CD4-positive, alpha-beta T cell treated with Interleukin-4 for 1 hour (primary cell): ENCODE results near the gene CLDN7.
A peak's percentile ranks its signal among the peaks of the same experiment; 100 is the strongest.
"Not testable (repeated sequence)": the region's sequence is repeated elsewhere in the genome, so short reads cannot be mapped to it uniquely, and the experiment has no call there.

Experiments
- DNase-seq, 2 donors: peaks; one replicate each; pipeline ENCODE4 v3.0.0-alpha.2; 2020 to 2022

Gene CLDN7

DNA sequence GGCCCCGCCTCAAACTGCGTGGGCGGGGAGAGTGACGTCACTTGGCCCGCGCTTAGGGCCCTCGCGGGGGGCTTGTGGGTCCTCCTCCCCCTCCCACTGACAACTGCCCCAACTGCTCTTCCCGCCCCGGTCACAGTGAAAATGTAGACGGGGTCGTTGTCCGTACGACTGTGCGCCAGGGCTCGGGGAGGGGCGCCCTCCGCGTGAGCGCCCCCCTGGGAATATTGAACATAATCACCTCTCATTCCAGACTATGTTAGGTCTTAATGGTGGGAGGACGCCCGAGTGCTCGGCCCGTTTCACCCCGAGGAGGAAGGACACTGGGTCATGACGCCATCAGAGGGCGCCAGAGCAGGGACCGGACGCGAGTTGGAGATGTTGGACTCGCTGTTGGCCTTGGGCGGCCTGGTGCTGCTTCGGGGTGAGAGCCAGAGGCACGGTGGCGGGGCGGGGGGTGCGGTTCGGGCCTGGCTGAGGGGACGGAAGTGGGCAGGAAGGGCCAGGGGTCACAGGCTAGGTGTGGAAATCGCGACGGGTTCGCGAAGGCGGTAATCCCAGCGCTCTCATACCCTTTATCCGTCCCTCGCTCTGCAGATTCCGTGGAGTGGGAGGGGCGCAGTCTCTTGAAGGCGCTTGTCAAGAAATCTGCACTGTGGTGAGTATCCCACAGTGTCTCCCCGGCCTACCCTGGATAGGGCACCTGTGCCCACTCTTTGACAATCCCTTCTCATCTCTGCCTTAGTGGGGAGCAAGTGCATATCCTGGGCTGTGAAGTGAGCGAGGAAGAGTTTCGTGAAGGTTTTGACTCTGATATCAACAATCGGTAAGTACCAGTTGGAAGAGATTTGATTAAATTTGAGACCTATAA lies 9.9 kb downstream of the CLDN7 start, which contains the start of gene ELP5:
TSS of gene ELP5 (plus strand) at position 40 of the 868 bp plus-strand sequence. CDS start at position 376, 336 bp downstream.
- DNase-seq, result peak; percentile 90 to 92

- peak; percentile 99 to 100 for DNase-seq
Observed at GRCh38 chr17:7251661-7252175, 10.6 kb downstream of the CLDN7 start, which contains the start of gene CTDNEP1. Gene CTDNEP1, minus strand, starts transcription at chr17:7251734. Its CDS starts 438 bp downstream, at chr17:7251296.

- peak; percentile 66 to 75 for DNase-seq
Observed at GRCh38 chr17:7250695-7251627, 11.3 kb downstream of the CLDN7 start.

DNA sequence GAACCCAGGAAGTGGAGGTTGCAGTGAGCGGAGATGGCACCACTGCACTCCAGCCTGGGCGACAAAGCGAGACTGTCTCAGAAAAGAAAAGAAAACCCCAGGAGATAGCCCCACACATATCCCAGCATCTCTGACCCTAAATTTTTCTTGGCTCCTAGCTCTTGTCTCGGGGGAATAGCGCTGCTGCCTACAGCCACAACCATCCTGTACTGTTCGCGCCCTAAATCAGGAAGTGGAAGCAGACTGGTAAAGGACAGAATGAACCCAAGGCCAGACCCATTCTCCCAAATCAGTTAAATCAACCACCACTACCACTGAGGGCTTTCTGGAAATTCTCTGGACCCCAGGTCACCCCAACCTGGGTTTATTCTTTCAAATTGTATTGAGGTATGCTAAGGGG lies 12.4 kb downstream of the CLDN7 start:
- DNase-seq, result no peak

- no peak for DNase-seq
Observed at GRCh38 chr17:7249214-7249613, 13.1 kb downstream of the CLDN7 start.

DNA sequence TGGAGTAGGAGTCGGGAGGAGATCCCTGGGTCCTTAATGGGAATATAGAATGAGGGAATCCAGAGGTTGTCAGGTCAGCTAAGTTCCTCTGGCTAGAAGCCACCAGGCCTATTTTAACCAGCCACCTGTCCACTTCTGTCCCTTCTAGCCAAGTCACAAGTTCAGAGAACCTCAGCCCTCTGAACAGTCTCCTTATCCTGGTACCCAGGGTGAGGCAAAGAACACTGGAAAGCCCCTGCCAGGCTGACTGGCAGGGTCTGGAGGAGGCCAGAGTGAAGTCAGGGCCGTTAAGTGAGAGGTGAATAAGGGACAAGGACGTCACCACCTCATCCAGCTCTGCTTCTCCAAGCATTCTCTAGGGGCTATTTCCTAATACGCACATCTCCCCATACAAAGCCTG lies 13.5 kb downstream of the CLDN7 start:
- no peak for DNase-seq

DNA sequence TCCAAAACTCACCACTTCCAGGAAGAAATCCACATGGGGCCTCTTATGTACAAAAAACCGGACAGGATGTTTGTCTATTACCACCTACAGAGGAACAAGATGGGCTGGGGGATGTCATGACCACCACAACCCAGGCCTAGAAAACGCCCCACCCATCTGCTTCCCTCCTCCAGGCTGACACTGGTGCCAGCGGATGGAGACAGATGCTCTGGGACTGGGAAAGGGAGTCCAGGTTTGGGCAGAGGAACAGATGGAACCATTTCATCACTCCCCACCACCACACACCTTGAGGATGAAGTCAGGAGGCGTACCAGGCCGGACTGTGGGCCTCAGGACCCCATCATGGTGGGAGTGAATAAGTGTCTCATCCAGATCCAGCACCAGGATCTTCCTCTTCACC lies 15.5 kb downstream of the CLDN7 start:
- DNase-seq, result no peak

DNA sequence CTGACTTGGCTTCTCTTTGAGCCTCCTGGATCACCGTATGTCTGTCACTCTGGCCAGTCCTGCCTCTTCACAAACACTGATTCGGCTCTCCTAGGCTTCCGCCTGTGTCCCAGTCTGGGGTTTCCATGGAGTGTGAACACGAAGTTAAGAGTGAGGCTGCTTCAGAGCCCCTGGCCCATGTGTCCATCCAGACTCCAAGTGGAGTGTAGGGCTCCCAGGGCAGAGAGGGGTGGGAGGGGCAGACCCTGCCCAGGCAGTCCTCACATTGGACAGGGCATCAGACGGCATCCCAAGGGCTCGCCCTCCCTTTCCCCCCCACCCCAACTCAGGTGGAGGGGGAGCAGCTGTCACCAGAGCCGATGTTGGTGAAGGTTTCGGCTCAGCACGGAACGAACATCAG lies 18.4 kb downstream of the CLDN7 start:
- DNase-seq, result not testable (repeated sequence)

- DNase-seq, result no peak
Observed at GRCh38 chr17:7243453-7243729, 18.9 kb downstream of the CLDN7 start.

- DNase-seq, result peak; percentile 94 to 96
Observed at GRCh38 chr17:7242717-7243452, 19.4 kb downstream of the CLDN7 start.

GRCh38 chr17:7241783-7242716 lies 20.2 kb downstream of the CLDN7 start, which contains the start of gene GABARAP:
Gene GABARAP, minus strand, starts transcription at chr17:7242449. Its CDS starts 119 bp downstream, at chr17:7242330.
- DNase-seq, result peak; percentile 91 to 95

DNA sequence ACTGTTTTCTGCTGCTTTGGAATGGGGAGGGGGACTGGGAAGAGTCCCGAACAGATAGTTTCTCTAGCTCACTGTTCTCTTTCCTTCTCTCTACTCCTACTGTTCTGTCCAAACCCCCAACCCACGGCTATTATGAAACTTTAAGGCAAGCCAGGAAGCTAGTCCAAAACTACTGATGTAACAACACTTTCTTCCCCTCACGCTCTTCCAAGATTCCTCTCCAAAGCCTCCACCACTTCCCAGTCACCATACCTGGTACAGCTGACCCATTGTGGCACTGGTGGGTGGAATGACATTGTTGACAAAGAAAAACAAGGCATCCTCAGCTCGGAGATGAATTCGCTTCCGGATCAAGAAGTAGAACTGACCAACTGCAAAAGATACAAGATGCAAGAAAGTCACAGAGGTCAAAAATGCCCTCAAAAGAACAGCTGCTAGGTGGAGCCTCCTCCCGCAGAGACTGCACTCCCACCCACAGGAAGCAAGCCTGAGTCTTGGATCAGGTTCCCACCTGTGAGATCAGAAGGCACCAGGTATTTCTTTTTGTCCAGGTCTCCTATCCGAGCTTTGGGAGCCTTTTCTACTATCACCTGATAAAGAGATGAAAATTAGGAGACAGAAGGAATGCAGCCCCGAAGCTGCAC lies 21.1 kb downstream of the CLDN7 start:
- DNase-seq, result no peak

- no peak for DNase-seq
Observed at GRCh38 chr17:7240375-7240774, 21.9 kb downstream of the CLDN7 start.

DNA sequence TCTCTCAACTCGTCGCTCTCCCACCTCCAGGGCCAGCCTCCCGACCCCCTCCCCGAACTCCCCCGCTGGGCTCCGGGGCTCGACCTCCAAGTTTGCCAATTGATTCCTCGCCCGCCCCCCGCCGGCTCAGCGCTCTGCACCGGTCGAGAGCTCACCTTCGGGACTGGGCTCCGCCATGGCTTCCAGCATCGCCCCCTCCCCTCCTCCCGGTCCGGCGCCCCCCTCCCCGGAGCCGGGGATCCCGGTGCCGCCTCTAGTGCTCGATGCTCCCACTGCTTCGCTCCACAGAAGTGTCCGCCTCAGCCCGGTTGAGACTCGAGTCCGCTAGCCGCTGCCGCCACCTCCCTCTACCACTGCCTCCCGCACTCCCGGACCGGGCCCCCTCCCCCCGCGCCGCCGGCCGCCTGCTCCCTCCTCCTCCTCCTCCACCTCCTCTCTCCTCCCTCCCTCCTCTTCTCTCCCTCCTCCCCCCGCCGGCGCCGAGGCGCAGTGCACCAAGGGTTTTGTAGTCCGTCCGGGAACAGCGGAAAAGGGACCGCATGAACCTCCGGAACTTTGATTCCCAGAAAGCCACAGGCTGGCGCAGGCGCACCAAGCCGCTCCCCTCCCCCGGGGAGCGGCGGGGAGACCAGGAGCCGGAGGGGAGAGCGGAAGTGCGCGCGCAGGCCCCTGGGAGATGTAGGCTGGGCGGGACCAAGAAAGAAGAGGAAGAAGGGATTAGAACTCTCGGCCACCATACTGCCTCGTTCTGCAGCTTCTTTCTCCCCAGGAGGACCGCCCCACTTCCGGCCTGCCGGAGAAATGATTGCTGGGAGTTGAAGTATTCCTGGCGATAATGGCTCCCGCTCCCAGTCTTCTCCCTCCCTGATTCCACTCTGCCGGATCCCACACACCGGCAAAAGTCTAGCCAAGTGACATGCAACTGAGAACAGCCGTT lies 22.9 kb downstream of the CLDN7 start, which contains the start of gene PHF23:
TSS of gene PHF23 (minus strand) at position 367 of the 937 bp plus-strand sequence. CDS start at position 189, 178 bp downstream.
- peak; percentile 99 for DNase-seq

DNA sequence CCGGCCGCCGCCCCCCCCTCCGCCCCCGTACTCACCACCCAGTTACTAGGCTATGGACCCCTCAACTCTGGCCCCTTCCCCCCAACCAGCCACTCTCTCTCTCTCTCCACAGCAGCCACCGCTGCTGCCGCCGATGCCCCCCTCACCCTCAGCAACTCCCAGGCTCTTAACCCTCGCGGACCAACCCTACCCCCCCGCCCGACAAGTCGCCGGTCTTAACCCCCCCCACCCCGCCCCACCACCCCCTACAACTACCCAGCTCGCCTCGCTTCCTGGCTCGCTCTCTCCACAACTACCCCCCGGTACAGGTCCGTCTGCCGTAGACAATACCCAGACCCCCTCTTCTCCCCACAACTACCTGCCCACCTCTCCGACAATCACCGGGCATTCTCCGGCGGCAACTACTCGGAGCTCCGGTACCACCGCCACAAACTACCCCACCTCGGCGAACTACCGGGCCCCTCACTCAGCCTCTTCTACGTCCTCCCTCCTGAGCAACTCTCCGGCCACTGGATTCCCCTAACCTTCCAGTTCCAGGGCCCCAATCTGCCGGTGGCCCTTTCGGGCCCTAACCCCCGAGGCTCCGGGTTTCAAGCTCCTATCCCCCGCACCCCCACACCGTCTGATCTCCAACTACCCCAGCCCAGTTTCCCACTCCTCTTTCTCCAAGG lies 23.7 kb downstream of the CLDN7 start:
- peak; percentile 47 to 58 for DNase-seq

GRCh38 chr17:7237761-7238419 lies 24.4 kb downstream of the CLDN7 start:
- peak; percentile 85 to 88 for DNase-seq

GRCh38 chr17:7237266-7237760 lies 25.0 kb downstream of the CLDN7 start:
- no peak for DNase-seq

- DNase-seq, result no peak
Observed at GRCh38 chr17:7236808-7237207, 25.5 kb downstream of the CLDN7 start.
